ENCODE results near the gene UBR1.

The UBR1 gene

GRCh38 chr15:43107751-43108150 is 1.9 kb upstream of the UBR1 start:
- no peak for DNase-seq (ENCODE audit: low spot score)
- no peak for FAIRE-seq

GRCh38 chr15:43106486-43106829 is 620 bp upstream of the UBR1 start:
- FAIRE-seq (no peak), DNase-seq (ENCODE audit: low spot score) (no peak)

- DNase-seq (ENCODE audit: low spot score) (peak; percentile 18), FAIRE-seq (no peak)
These were observed 631 bp downstream of the UBR1 start for GRCh38 chr15:43105077-43105736.

DNA sequence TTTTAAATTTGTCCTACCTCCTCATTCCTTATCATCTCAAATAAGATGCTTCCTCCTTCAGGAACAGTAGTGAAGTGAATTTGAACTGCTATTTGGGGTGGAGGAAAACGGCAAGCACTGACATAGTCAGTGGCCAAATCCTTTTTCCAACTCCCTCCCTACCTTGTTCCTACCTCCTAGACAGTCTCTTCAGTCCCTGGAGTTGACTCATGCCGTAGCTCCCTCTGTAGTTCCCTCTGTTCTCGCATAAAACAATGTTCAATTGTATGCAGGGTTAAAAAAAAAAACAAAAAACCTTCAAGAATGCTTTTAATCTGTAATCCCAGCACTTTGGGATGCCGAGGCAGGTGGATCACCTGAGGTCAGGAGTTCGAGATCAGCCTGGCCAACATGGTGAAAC is 1.4 kb downstream of the UBR1 start:
- DNase-seq (ENCODE audit: low spot score): peak; percentile 26
- no peak for FAIRE-seq

DNA sequence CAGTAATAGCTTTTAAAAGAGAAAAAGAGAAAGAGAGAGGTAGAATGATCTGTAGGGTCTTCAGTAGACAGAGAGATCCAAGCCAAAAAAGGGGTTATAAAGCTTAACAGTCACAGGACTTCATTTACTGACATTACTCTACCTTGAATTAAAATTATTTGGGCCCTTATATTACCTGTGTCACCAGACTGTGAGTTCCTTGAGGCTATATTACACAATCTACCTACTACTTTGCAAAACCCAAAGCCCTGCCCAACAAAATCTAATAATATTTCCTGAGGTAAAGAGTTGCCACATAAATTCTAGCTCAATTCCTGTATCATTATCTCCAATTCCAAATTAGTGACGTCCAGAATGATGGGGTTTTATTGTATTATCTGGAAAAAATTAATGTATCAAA is 1.9 kb downstream of the UBR1 start:
- DNase-seq (ENCODE audit: low spot score) (no peak), FAIRE-seq (no peak)

- DNase-seq (ENCODE audit: low spot score): no peak
- no peak for FAIRE-seq
These were observed 3.7 kb downstream of the UBR1 start for GRCh38 chr15:43102187-43102586.

DNA sequence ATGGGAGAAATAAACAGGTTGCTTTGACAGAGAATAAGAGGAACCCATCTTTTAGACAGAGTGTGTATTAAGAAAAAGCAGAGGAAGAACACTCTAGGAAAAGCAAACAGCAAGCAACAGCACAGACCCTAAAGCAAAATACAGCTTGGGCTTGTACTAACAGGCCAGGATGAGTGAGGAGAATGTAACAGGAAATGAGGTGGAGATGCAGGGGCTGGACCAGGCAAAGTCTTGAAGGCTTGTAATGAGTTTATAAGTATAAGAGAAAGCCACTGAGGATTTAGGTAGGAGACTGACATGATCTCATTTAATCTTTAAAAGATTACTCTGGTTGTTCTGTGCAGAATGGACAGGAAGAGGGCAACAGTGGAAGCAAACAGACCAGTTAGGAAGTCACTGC is 4.9 kb downstream of the UBR1 start:
- FAIRE-seq: no peak
- no peak for DNase-seq (ENCODE audit: low spot score)

DNA sequence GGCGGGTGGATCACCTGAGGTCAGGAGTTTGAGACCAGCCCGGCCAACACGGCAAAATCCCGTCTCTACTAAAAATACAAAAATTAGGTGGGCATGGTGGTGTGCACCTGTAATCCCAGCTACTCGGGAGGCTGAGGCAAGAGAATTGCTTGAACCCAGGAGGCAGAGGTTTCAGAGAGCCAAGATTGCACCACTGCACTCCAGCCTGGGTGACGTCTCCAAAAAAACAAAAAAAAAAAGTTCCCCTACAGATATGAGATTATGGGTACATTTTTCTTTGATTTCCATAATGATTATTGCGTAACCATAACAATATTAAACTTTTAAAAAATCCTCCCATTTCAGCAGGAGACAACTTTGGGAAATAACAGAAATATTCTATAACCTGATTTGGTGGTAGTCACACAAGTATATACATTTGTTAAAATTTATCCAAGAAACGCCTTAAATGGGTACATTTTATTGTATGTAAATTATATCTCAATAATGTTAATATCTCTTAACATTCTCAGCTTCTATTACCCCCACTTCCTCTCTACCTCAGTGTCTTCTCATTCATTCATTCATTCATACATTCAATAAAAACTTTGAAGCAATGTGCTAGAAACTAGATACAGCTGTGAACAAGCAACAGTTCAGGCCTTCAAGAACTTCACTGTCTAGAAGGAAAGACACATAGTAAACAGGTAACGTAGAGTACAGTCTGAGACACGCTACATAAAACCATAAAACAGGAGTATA is 6.6 kb downstream of the UBR1 start:
- DNase-seq (ENCODE audit: low spot score): no peak
- FAIRE-seq: no peak

- FAIRE-seq: no peak
- no peak for DNase-seq (ENCODE audit: low spot score)
These were observed 9.4 kb downstream of the UBR1 start for GRCh38 chr15:43096411-43096810.

- FAIRE-seq (no peak), DNase-seq (ENCODE audit: low spot score) (no peak)
These were observed 10.0 kb downstream of the UBR1 start for GRCh38 chr15:43095708-43096347.

GRCh38 chr15:43095243-43095642 is 10.6 kb downstream of the UBR1 start:
- DNase-seq (ENCODE audit: low spot score) (no peak), FAIRE-seq (no peak)

DNA sequence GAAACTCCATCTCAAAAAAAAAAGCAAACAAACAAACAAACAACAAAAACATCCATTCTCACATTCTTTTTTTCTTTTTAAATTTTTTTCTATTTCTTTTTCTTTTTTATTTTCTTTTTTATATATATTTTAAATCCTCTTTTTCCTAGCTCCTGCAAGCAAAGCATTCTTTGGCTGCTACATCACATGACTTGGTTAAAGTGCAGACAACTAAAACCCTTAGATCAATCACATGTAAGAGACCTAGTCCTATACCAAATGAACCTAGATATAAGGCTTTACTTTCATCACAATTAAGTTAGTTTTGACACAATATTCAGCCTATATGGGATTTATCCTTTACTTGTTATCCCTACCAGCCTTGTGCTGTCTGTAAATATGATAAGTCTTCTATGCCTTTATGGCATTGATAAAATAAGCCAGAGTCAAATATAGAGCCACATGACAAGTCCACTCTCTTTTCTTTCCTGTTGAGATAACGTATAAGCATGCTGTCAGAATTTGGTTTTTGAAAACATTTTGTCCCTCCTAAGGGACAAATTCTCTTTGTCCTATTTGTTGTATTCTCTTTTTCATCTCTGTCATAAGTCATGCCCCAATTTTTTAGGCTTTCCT is 11.3 kb downstream of the UBR1 start:
- no peak for DNase-seq (ENCODE audit: low spot score)
- no peak for FAIRE-seq

DNA sequence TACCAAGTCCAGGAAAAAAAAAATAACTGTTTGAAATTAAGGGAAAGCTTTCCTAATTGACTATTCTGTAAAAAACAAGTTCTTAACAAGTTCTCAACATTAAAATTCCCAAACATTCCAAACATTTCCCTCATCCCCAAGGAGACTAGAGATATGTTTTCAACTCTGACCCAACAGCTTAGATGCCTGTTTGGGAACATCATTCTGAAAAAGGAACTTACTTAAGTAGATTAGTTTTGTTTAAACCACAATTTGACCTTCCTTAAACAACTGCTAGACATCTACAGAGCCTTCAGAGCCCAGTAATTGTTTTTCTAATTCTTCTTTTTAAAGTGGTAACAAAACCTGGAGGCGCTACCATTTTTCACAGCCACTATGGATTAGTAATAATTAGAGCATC is 12.8 kb downstream of the UBR1 start:
- FAIRE-seq (no peak), DNase-seq (ENCODE audit: low spot score) (no peak)

DNA sequence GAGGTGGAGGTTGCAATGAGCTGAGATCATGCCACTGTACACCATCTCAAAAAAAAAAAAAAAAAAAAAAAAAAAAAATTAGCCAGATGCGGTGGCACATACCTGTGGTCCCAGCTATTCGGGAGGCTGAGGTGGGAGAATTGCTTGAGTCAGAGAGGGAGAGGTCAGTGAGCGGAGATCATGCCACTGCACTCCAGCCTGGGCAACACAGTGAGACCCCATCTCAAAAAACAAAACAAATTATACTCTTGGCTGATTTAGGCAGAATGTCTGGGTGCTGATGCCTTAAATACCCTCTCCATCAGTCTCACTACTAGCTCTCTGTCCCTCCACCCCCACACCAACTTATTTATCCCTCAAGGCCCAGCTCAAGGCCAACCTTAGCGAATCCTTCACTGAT is 14.0 kb downstream of the UBR1 start:
- DNase-seq (ENCODE audit: low spot score) (no peak), FAIRE-seq (no peak)

GRCh38 chr15:43086551-43086950 is 19.3 kb downstream of the UBR1 start:
- no peak for FAIRE-seq
- DNase-seq (ENCODE audit: low spot score): no peak

- DNase-seq (ENCODE audit: low spot score) (no peak), FAIRE-seq (no peak)
These were observed 19.9 kb downstream of the UBR1 start for GRCh38 chr15:43085921-43086320.

- DNase-seq (ENCODE audit: low spot score): no peak
- no peak for FAIRE-seq
These were observed 23.3 kb downstream of the UBR1 start for GRCh38 chr15:43082509-43082908.

DNA sequence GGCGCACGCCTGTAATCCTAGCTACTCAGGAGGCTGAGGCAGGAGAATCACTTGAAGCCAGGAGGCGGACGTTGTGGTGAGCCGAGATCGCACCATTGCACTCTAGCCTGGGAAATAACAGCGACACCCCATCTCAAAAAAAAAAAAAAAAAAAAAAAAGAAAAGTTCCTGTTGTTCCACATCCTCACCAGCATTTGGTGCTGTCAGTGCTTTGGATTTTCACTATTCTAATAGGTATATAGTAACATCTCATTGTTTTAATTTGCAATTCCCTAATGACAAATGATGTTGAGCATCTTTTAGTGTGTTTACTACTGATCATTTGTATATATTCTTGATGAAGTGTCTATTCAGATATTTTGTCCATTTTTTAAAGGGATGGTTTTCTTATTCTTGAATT is 24.6 kb downstream of the UBR1 start:
- no peak for DNase-seq (ENCODE audit: low spot score)
- FAIRE-seq: no peak

- DNase-seq (ENCODE audit: low spot score) (no peak), FAIRE-seq (no peak)
These were observed 34.4 kb downstream of the UBR1 start for GRCh38 chr15:43071451-43071850.

DNA sequence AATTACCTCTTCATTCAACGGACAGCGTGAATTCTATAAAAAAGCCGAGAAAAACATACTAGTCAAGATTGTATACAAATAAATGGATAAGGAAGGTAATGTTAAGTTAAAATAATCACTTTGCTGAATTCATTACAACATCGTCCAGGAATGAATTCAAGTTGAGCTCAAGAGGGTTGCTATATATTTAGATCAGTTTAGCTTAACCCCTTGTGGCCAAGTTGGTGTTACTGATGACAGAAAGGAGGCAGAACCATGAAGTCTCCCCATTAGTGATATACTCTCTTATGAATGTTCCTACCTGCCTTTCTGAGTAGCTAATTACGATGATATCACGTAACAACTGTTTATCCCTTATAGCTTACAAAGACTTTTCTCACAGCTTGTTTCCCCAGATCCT is 34.9 kb downstream of the UBR1 start:
- FAIRE-seq: no peak

GRCh38 chr15:43070249-43070648 is 35.6 kb downstream of the UBR1 start:
- DNase-seq (ENCODE audit: low spot score) (no peak), FAIRE-seq (no peak)

More for the DNA sequence above, 34.9 kb downstream of the UBR1 start:
- DNase-seq (ENCODE audit: low spot score): no peak

DNA sequence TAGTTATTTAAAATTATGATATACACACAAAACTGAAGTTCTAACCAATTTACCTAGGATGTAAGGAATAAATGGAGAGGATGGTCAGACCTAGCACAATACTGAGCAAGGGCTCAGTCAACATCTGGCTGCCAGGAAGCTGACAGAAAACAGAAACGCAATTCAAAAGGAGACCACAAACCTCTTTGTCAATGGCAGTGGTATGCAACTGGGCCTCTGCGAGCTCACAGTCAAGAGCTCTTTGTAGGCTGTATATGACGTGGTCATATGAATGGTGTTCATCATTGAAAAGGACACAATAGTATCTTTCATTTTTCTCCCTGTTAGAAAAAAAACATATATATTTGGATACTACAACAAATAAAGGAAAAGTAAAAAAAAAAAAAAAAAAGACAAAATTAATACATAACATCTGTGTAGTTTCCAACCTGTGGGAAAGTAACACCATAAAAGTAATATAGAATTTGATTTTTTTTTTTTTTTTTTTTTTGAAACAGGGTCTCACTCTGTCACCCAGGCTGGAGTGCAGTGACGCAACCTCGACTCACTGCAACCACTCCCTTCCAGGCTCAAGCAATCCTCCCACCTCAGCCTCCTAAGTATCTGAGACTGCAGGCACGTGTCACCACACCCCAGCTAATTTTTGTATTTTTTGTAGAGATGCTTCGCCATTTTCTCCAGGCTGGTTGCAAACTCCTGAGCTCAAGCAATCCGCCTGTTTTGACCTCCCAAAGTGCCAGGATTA is 37.9 kb downstream of the UBR1 start:
- DNase-seq (ENCODE audit: low spot score) (peak; percentile 5), FAIRE-seq (no peak)

Data from urothelium cell line (cell line).